Measurements from ENCODE around the gene GMPR.

GMPR gene

DNA sequence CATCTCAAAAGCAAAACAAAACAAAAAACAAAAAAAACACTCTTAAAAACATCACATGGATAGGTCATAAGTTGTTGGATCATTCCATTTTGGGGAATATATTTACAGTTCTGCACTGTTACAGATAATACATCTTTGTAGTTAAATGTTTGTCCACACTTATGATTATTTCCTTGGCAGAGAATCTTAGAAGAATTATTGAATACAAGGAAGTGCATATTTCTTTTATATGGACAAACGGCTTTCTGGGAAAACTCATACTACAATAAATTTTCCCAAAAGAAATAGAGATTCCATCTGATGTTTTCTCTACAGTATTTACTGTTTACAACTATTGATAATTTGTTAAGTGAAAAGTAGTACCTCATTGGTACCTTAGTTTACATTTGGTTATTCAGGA lies 33.8 kb downstream of the GMPR start:
- no peak for DNase-seq (ENCODE audit: low spot score)

DNA sequence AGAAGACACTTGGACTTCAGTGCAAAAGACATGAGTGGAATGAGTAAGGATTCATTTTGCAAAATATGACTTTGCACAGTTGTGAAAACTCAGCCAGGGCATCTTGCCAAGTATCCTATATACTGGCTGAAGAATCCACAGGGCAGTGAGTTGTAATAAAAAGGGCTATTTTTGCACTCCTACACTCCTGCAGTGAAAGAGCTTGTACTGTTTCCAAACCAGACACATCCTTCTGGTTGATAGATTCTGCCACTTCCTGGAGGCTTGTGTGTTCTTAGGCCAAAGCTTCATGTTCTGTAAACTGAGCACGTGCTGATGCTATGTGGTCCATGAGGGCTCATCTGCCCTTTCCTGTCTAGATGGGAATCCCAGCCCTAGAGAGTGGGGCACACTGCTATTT lies 34.9 kb downstream of the GMPR start:
- no peak for DNase-seq (ENCODE audit: low spot score)

DNA sequence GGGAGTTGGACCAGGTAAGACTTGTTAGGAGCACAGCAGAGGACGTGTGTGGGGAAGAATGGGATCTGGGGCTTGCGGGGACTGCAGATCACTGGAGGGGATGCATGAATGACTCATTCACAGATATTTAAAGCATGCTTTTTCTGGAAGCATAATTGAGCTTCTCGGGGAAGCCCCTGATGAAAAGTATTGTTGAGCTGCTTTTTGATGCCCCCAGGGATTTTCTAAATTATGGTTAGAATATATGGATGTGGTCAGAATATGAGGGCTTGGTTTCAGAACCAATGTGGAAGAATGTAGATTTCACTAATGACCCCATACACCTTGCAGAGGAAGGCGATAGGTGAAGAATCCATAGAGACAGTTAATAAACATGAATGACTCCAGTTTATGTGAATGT lies 36.1 kb downstream of the GMPR start:
- no peak for DNase-seq (ENCODE audit: low spot score)

DNA sequence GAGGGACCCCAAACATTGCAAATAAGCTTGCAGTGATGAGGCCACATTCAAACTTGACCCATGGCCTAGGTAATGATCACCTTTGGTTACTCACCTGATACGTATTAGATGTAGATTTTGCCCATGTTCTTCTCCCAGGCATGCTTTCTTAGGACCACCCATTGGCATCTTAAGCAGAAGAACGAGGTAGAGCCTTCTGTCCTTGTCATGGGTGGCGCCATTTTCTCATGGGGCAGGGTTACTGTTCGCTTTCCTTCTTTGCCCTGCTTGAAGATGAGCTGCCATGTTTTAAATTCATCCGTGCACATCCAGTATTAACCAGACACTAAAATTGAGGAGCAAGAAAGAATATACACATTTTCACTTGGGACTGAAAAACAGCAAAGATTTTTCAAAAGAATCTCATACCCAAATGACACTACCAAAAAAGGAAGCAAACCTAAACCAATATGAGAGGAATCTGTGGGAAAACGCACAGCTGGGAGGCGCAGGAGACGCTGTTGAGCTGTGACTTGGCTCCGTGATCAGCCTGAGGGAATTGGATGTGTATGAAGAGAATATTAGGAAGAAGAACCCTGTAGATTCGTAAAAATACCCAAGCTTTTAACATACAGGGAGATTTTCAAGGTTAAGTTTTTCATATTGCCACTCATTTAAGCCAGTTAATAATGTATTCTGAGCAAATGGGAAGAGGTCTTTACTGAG lies 36.6 kb downstream of the GMPR start:
- DNase-seq (ENCODE audit: low spot score) = no peak

DNA sequence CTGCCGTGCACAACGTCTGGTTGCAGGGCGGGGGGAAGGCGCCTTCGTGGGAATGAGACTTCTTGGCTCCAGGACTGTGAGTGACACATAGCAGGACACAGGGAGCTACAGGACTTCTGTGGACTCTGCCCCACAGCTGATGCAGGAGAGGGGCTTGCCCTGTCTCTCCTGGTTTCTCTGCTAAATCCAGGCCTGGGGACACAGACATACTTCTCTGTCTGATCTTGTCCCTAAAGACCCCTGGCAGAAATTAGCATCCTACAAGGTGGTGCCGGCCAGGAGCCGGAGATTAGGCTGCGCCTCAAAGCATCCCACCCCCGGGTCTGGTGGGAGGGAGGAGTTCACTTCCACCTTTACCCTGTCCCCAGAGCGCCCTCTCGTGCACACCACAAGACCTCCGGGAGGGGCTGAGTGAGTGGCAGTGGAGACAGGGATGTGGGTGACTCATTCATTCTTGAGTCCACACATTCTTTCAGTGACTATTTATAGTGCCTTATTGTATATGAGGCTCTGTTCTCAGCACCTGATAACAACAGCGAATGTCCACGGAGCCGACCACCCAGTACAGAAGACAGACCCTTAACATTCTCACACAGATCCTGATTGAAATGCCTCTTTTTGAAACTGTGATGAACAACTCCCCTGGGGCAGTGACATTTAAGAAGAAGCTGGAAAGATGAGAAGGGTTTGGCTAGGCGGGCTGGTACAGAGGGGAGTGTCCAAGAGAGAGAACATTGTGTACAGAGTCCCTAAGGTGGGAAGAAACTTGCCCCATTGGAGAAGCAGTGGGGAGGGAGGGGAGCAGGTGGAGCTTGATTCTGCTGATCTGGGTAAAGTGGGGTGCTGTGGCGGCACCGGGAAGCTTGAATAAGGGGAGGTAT lies 39.0 kb downstream of the GMPR start:
- no peak for DNase-seq (ENCODE audit: low spot score)

DNA sequence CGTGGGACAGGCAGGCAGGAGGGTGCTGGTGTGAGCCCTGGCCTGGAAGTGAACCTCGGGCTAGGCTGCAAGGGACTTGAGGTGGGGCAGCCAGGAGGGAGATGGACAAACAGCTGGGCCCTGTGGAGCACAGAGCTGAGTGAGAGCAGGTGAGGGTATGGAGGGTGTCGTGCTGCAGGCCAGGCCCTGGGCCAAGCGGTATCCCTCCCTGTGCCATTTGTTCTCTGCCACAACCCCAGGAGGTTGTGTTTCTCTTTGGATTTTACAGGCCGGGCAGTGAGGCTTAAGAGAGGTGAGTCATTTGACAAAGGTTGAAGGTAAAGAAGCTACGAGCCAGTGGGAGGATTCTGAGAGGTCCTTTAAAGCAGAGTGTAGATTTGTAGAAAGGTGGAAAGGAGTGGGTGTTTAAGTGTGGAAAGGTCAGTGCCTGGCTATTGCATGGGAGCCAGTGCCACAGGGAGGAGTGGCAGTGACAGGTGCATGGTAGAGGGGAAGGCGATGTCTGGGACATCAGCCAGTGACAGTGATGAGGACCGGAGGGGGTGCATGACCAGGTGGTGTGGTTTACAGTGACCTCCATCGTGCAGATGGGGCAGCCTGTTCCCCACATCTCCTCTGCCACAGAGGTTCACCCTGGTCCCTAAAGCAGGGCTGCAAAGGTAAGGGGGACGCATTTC lies 39.8 kb downstream of the GMPR start:
- DNase-seq (ENCODE audit: low spot score) = no peak

DNA sequence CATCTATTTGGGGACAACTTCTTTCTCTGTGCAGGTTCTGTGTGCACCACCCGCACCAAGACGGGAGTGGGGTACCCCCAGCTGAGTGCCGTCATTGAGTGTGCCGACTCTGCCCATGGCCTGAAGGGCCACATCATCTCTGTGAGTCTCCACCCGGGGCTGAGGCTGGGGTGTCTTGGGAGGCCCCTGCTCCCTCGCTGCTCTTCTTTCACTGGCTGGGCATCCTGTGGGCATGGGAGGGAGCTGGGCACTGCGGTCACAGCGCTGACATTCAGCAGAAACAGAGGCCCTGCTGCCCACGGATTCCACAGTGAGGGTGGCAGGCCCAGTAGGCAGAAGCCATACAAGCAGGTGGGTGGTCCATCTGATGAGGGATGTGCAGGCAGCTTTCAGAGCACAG lies 40.4 kb downstream of the GMPR start:
- no peak for DNase-seq (ENCODE audit: low spot score)

DNA sequence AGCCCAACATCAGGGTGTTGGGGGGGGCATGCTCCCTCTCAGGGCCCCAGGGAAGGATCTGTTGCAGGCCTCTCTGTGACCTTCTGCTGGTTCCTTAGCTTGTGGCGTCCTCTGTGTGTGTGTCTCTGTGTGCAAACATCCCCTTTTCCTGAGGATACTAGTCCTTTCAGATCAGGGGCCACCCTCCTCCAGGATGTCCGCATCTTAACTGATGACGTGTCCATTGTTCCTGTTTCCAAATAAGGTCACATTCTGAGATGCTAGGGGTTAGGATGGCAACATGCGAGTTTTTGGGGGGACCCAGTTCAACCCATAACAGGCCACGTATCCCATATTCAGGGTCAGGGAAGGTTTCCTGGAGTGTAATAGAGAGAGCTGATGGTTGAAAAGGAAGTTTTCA lies 40.9 kb downstream of the GMPR start:
- DNase-seq (ENCODE audit: low spot score) = no peak

DNA sequence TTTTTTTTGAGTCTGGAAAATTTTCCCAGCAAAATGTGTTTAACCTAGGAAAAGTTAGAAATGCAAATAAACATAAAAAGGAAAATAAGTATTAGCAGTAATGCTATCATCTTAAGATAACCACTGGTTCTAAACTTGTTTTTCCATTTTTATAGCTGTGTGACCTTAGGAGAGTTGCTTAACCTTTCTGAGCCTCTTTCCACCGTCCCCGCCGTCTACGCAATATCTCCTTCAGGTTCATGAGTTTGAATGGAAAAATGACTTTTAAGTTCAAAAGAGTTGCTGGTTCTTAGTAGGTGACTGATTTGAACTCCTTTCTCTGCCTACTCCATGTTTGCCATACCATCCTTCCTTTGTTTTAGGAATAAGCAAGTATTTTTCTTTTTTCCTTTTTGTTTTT lies 44.0 kb downstream of the GMPR start:
- DNase-seq (ENCODE audit: low spot score) = no peak

DNA sequence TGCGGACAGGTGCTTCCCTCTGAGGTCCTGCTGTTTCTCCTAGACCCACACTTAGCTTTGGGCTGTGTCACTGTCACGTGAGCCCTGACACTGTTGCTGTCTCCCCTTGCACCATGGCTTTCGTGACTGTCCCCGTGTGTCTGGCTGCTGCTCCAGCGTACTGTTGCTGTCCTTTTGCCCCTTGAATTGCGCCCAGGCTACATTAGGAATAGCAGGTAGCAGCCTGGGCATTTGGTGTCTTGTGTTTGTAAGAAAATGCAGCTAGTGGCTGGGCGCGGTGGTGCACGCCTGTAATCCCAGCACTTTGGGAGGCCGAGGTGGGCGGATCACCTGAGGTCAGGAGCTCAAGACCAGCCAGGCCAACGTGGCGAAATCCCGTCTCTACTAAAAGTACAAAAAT lies 46.1 kb downstream of the GMPR start:
- no peak for DNase-seq (ENCODE audit: low spot score)

DNA sequence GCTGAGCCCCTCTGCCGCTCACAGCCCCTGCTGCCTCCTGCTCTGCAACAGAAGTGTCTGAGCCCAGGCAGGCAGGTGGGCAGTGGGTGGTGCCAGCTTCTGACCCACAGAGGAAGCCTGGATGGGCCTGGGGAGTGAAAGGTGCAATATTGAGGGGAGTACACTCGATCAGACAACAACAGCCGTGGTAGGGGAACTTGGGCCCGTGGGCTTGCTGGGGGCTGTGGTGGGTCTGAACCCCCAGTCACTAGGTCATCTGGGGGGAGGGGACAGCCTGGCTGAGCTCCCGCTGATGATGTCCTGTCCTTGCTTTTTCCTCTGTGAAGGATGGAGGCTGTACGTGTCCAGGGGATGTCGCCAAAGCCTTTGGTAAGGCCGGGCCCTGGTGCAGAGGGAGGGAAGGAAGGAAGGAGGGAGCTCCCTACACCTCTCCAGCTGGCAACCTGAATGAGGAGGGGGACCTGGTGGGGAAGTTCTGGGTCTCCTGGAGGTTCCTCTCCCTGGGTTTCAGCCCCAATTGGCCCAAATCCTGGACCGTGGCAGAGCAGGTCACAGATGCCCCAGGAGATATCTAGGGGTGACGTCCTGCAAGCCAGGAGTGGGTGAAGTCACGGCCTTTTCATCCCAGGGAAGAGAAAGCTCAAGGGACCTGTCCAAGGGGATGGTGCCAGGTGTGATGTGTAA lies 47.2 kb downstream of the GMPR start:
- no peak for DNase-seq (ENCODE audit: low spot score)

DNA sequence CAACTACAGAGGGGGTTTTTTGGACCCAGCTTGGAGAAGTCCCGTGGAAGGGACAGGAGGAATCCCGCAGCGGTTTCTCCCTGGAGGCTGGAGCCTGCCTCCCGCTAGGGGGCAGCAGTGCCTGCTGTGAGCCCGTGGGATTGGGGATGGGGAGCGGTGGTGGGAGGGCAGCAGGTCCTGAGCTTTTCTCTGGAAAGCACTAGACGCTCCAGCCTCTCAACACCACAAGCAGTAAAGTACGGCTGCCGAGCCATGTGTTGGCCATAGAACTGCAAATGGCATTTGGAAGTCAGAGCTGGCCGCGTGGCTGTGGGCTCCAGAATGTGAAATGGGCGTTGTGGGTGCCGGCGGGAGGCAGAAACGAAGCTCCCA lies 47.8 kb downstream of the GMPR start:
- no peak for DNase-seq (ENCODE audit: low spot score)

DNA sequence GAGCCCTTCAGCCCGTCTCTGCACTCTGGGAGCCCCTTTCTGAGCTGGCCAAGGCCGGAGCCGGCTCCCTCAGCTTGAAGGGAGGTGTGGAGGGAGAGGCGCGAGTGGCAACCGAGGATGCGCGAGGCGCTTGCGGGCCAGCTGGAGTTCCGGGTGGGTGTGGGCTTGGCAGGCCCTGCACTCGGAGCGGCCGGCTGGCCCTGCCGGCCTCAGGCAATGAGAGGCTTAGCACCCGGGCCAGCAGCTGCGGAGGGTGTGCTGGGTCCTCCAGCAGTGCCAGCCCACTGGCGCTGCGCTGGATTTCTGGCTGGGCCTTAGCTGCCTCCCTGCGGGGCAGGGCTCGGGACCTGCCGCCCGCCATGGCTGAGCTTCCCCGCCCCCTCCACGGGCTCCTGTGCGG lies 49.8 kb downstream of the GMPR start:
- DNase-seq (ENCODE audit: low spot score) = no peak

DNA sequence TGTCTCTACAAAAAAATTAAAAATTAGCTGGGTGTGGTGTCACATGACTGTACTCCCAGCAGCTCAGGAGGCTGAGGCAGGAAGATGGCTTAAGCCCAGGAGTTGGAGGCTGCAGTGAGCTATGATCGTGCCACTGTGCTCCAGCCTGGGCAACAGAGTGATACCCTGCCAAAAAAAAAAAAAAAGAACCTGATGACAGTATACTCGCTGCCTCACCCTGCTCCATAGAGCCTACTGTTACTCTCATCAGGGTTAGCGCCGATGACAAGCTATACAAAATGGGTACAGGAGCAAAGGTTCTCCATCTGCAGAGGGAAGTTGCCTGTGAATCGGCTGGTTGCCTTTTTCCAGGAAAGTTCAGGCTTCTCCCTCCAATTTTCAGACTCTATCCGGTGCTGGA lies 53.4 kb downstream of the GMPR start:
- DNase-seq (ENCODE audit: low spot score) = no peak

DNA sequence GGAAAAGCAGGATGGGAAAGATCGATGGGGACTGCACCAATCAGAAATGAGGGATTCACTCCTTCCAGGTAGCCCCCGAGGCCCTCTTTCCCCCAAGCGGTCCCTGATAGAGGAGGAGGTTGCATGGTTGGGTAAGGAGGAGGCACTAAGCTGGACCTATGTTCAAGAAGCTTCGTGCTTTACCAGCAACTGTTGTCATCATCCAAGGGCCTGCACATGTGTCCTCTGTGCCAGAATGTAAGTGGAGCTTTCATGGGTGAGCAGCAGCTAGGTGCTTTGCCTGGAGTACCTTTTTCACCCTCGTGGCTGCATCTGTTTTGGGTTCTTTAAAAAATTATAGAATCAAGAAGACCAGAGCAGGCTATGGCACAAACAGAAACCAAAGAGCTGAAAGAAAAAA lies 54.0 kb downstream of the GMPR start:
- no peak for DNase-seq (ENCODE audit: low spot score)

DNA sequence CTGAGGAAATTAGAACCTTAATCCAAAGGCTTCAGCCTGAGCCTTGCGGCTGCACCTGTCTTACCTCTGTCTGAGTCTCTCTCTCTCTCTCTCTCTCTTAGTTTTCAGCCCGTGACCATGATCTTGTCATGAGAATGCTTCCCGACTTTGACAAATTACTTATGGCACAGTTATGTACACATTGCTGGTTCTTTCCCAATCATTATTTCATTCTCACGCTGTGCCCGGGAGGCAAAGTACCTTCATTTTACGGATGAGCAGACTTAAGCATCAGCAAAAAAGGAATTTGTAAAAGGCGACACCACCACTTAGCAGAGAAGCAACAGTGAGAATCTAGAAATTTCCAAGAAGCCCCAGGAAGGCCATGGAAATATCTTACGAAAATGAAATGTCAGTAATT lies 54.6 kb downstream of the GMPR start:
- DNase-seq (ENCODE audit: low spot score) = no peak

DNA sequence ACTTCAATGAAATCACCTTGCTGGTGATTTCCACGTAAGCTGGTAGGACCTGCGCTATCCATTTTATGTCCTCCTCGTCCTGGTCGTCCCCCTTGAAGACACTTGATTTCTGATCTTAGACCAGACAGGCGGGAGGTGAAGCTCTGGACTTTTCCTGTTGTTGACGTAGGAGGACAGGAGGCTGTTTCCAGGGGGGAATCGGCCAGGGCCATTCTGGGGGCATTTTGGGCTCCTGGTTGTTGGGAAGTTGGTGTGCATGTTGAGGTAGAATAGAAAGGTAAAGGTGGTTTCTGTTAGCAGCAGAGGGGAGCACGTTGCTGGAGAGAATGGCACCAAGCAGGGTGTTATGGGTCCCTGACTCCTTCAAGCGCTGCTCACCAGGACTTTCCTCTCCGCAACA lies 56.0 kb downstream of the GMPR start:
- no peak for DNase-seq (ENCODE audit: low spot score)

DNA sequence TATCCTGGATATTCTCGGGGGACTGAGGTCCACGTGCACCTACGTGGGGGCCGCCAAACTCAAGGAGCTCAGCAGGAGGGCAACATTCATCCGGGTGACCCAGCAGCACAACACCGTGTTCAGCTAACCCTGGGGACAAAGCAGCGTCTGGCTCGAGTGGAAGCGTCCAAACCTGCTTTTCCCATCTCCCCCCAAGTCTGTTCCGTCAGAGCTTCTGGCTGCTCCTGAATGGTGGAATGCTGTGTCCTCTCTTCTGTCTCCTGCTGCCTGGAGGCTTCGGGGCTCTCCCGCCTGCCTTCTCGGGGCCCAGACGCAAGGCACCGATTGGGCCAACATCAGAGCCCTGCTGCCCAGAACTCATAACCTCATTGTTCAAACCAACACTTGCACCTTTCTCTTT lies 56.7 kb downstream of the GMPR start:
- DNase-seq (ENCODE audit: low spot score) = no peak

DNA sequence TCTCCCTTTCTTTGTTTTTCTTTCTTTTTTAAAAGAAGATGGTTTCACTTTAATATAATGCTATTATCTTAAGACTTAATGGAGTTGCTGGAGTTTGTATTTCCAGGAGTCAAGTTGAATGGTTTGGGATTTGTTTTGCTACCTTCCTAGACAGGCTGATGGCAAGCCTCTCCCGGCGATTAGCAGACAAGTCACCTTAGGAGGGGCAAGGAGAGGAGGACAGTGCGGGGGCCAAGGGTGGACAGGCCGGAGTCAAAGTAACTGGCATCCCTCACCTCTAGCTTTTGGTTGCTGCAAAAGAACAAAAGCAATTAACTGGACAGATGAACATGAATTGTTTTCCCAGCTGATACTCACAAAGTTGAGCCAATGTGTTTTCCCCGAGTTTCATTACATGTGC lies 57.1 kb downstream of the GMPR start:
- DNase-seq (ENCODE audit: low spot score) = no peak

DNA sequence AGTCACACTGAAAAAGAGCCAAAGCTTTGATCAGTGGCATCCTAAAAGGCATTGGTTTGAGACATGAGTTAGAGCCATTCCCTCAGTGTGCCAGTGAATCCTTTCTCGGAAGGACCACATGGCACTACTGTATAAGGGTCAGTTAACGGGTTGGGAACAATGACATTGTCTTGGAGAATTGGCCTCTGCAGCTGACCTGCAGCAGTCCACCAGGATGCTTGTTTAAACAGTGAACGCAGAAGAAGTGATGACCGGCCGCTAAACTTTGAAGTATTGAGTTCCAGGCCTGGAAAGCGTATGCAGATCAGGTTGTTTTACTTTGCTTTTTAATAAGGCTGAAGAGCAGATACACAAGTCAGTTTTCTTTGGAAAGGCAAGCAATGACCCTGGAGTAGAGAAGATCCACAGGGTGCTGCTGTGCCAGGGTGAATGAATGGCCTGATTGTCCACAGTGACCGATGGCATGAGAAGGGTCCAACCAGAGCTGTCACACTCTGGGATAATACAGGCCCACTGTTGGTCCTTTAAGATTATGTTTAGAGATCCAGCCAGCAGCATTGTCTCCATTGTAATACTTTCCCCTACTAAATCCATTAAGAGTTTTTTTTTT lies 57.8 kb downstream of the GMPR start:
- DNase-seq (ENCODE audit: low spot score) = no peak

DNA sequence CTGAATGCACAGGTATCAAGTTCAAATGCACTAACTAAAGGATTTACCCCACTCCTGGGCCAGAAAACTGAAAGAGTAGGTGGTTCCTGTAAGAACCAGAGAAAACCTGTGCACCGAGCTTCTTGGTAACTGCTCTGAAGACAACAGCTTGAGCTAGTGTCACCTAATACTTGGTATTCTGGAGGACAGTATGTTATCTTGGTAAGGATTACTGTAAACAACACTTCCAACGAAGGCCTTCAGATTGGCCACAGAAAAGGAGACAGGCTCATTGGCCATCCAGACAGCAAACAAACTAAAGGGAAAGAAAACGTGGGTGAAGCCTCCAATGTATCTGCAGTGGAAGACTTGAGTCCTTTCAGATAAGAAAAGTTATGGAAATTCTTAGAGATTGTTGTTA lies 61.5 kb downstream of the GMPR start:
- no peak for DNase-seq (ENCODE audit: low spot score)

DNA sequence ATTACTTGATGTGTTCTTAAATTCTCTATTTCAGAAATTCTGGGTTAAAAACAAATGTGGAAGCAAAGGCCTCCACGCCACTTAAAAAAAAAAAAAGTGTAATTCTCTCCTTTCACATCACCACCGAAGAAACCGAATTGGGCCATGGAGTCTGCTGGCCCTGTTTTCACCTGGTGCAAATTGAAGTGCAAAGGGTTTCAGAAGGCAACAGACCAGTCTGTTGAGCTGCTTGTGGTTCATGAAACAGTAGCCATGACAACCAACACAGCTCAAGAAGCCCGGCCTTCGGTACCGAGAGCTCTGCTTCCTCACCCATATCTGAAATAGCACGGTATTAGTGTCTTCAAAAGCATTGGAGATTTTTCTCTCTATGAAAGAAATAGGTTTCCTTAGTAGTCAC lies 63.1 kb downstream of the GMPR start:
- DNase-seq (ENCODE audit: low spot score) = no peak
